ENCODE results near the gene ANKRD31.
"Not testable (repeated sequence)": the region's sequence is repeated elsewhere in the genome, so short reads cannot be mapped to it uniquely, and the experiment has no call there.

Gene ANKRD31

GRCh38 chr5:75236322-75237316, at the start of gene ANKRD31:
Gene ANKRD31 (minus strand): TSS chr5:75236878. CDS start chr5:75236686, 192 bp downstream.
- DNase-seq: peak; percentile 87 to 90

GRCh38 chr5:75286211-75286773, 49.6 kb upstream of the ANKRD31 start:
- no peak for DNase-seq

GRCh38 chr5:75282581-75282980, 45.9 kb upstream of the ANKRD31 start:
- no peak for DNase-seq

- no peak for DNase-seq
These were observed 45.2 kb upstream of the ANKRD31 start for GRCh38 chr5:75281716-75282465.

- DNase-seq: no peak
These were observed 42.6 kb upstream of the ANKRD31 start for GRCh38 chr5:75279321-75279720.

- DNase-seq: no peak
These were observed 40.8 kb upstream of the ANKRD31 start for GRCh38 chr5:75277463-75277862.

GRCh38 chr5:75275756-75276155, 39.1 kb upstream of the ANKRD31 start:
- no peak for DNase-seq

GRCh38 chr5:75275147-75275546, 38.5 kb upstream of the ANKRD31 start:
- no peak for DNase-seq

GRCh38 chr5:75274486-75274885, 37.8 kb upstream of the ANKRD31 start:
- no peak for DNase-seq

GRCh38 chr5:75270605-75271004, 33.9 kb upstream of the ANKRD31 start:
- DNase-seq: not testable (repeated sequence)

- no peak for DNase-seq
These were observed 29.1 kb upstream of the ANKRD31 start for GRCh38 chr5:75265731-75266130.

GRCh38 chr5:75262271-75262670, 25.6 kb upstream of the ANKRD31 start:
- no peak for DNase-seq

- no peak for DNase-seq
These were observed 24.0 kb upstream of the ANKRD31 start for GRCh38 chr5:75260708-75261107.

- DNase-seq: not testable (repeated sequence)
These were observed 13.8 kb upstream of the ANKRD31 start for GRCh38 chr5:75250452-75250851.

- no peak for DNase-seq
These were observed 8.3 kb upstream of the ANKRD31 start for GRCh38 chr5:75245023-75245422.

- DNase-seq: no peak
These were observed 6.8 kb upstream of the ANKRD31 start for GRCh38 chr5:75243510-75243909.

- no peak for DNase-seq
These were observed 6.4 kb upstream of the ANKRD31 start for GRCh38 chr5:75243100-75243499.

- DNase-seq: no peak
These were observed 5.4 kb upstream of the ANKRD31 start for GRCh38 chr5:75242067-75242466.

GRCh38 chr5:75239681-75240080, 3.0 kb upstream of the ANKRD31 start:
- DNase-seq: no peak

GRCh38 chr5:75235711-75236110, 967 bp downstream of the ANKRD31 start:
- DNase-seq: no peak

GRCh38 chr5:75234251-75234650, 2.4 kb downstream of the ANKRD31 start:
- DNase-seq: no peak

- no peak for DNase-seq
These were observed 9.8 kb downstream of the ANKRD31 start for GRCh38 chr5:75226916-75227315.

GRCh38 chr5:75225506-75225905, 11.2 kb downstream of the ANKRD31 start:
- DNase-seq: no peak

Data from activated CD4-positive, alpha-beta T cell treated with anti-CD3 and anti-CD28 coated beads for 4 hours (primary cell).